Endothelial cell of umbilical vein (primary cell): ENCODE measurements around the gene SLC8A1. TPM values are rescaled to one million over a fixed set of nuclear protein-coding genes. Genes with fewer than 3 reads are reported as not detected.
A peak's percentile ranks its signal among the peaks of the same experiment; 100 is the strongest.

Experiments used
- BruUV-seq: library from RNA; stranded (reverse); fragments of 400-500 nt; replicated peaks from 2 replicates; lab custom pipeline; 2021; lab: Mats Ljungman, UMichigan
- CTCF ChIA-PET: fragments of 300-600, 350-600 bp; sonication (Branson Sonifier 250); formaldehyde crosslinking; loops from one replicate; lab custom pipeline; 2021; ENCODE audit warnings: antibody characterized with exemption, inconsistent platforms; lab: Charles Lee
- POLR2A ChIA-PET: fragments of 300-600, 350-600 bp; sonication (Branson Sonifier 250); formaldehyde crosslinking; loops from one replicate; lab custom pipeline; 2021; ENCODE audit warnings: antibody characterized with exemption, inconsistent platforms; lab: Charles Lee
- DNase-seq: peaks from one replicate; pipeline ENCODE4 v3.0.0-alpha.2; 2011; ENCODE audit warnings: low read depth, low spot score
- FAIRE-seq: peaks from 2 replicates; lab custom pipeline; 2011; peaks lifted over from hg19 to GRCh38; lab: Jason Lieb, UNC
- H2AFZ ChIP-seq: 2 replicates; pipeline ENCODE4 v1.6.0; 2012; ENCODE audit warnings: low read depth, low read length, control low read depth, inconsistent platforms
- H3K27ac ChIP-seq: 2 replicates; pipeline ENCODE4 v1.5.1; 2011; ENCODE audit warnings: low read depth, mild to moderate bottlenecking, control low read depth, low read length, moderate library complexity; ENCODE audit not compliant: insufficient read depth
- H3K27me3 ChIP-seq, 2 experiments: 2 replicates each; pipeline versions ENCODE4 v1.6.0 to v1.6.1; 2011; ENCODE audit warnings: low read length in 2 of 2, mixed read lengths in 1 of 2; ENCODE audit not compliant: control insufficient read depth in 2 of 2, insufficient read depth in 2 of 2
- H3K36me3 ChIP-seq, 2 experiments: 2 replicates in 1 of 2; 3 replicates in 1 of 2; pipeline ENCODE4 v1.5.1; 2011; ENCODE audit warnings: low read length in 2 of 2, mild to moderate bottlenecking in 1 of 2, moderate library complexity in 1 of 2; ENCODE audit not compliant: control insufficient read depth in 2 of 2, insufficient read depth in 2 of 2; ENCODE audit errors: extremely low read depth in 1 of 2
- H3K4me1 ChIP-seq: 3 replicates; pipeline ENCODE4 v1.5.1; 2011; ENCODE audit warnings: mild to moderate bottlenecking, low read length; ENCODE audit not compliant: control insufficient read depth, insufficient read depth; ENCODE audit errors: extremely low read depth
- H3K4me2 ChIP-seq: 2 replicates; pipeline ENCODE4 v1.6.1; 2011; ENCODE audit warnings: low read length, control low read depth, mixed read lengths; ENCODE audit not compliant: insufficient read depth
- H3K4me3 ChIP-seq, 3 experiments: fragments of 200-600 bp in 1 of 3; sonication (generic), shearing (Covaris generic) in 1 of 3; replicated peaks in 1 of 3; 2 replicates each; pipeline ENCODE4 v1.5.1; 2011 to 2016; ENCODE audit warnings: control low read depth in 3 of 3, low read length in 3 of 3, mild to moderate bottlenecking in 2 of 3, inconsistent platforms in 1 of 3, low read depth in 1 of 3, moderate library complexity in 1 of 3; ENCODE audit not compliant: insufficient read depth in 1 of 3
- H3K79me2 ChIP-seq: 2 replicates; pipeline ENCODE4 v1.6.0; 2012; ENCODE audit warnings: low read length, inconsistent platforms; ENCODE audit not compliant: control insufficient read depth, insufficient read depth
- H3K9ac ChIP-seq: replicated peaks from 2 replicates; pipeline ENCODE3; 2011; ENCODE audit warnings: low read length, control low read depth; ENCODE audit not compliant: insufficient read depth; ENCODE audit errors: extremely low read depth
- H3K9me1 ChIP-seq: replicated peaks from 3 replicates; pipeline ENCODE4 v1.6.0; 2011; ENCODE audit warnings: mild to moderate bottlenecking, low read length; ENCODE audit not compliant: control insufficient read depth, insufficient read depth; ENCODE audit errors: extremely low read depth
- H3K9me3 ChIP-seq: replicated peaks from 2 replicates; pipeline ENCODE4 v1.5.1; 2012; ENCODE audit warnings: low read length, inconsistent platforms; ENCODE audit not compliant: control insufficient read depth, insufficient read depth
- H4K20me1 ChIP-seq: replicated peaks from 2 replicates; pipeline ENCODE3; 2011; ENCODE audit warnings: mild to moderate bottlenecking, low read length; ENCODE audit not compliant: control insufficient read depth, insufficient read depth; ENCODE audit errors: extremely low read depth
- EZH2 ChIP-seq: IDR thresholded peaks from 2 replicates; pipeline ENCODE4 v1.6.1; 2012; ENCODE audit warnings: borderline replicate concordance, low read depth, mild to moderate bottlenecking, moderate library complexity, low read length, inconsistent platforms; ENCODE audit not compliant: severe bottlenecking
- FOS ChIP-seq: IDR thresholded peaks from 2 replicates; pipeline ENCODE4 v1.6.1; 2011; ENCODE audit warnings: mild to moderate bottlenecking, low read length, moderate library complexity, borderline replicate concordance; ENCODE audit not compliant: insufficient read depth
- GATA2 ChIP-seq: IDR thresholded peaks from 2 replicates; pipeline ENCODE4 v1.7.0; 2011; ENCODE audit warnings: low read depth, mild to moderate bottlenecking, moderate library complexity, mixed read lengths, low read length; ENCODE audit not compliant: insufficient read length, insufficient read depth
- JUN ChIP-seq: IDR thresholded peaks from 2 replicates; pipeline ENCODE4 v1.6.1; 2011; ENCODE audit warnings: borderline replicate concordance, low read depth; ENCODE audit not compliant: insufficient read length, insufficient read depth
- MYC ChIP-seq: IDR thresholded peaks from one replicate; pipeline ENCODE4 v1.6.1; 2011; ENCODE audit warnings: mild to moderate bottlenecking, low read depth, low read length
- POLR2A ChIP-seq: IDR thresholded peaks from 2 replicates; pipeline ENCODE4 v1.6.1; 2012; ENCODE audit warnings: low read depth, mild to moderate bottlenecking, control low read depth, low read length
- dilution Hi-C: fragments of 300-500 bp; cut with MboI; formaldehyde crosslinking; loops from one replicate; pipeline ENCODE4 v1.15.0; 2019; ENCODE audit warnings: low sequenced_read_pairs; ENCODE audit not compliant: extremely low pct_ligation_motif_present
- intact Hi-C: fragments of 100-400 bp; cut with micrococcal nuclease; formaldehyde crosslinking; loops from one replicate; pipeline ENCODE4 v1.10.0; 2022
- polyA plus RNA-seq, 4 experiments: library from polyadenylated mRNA; depleted of rRNA in 3 of 4; stranded (reverse) in 3 of 4; unstranded in 1 of 4; fragments of >200 nt; gene quantifications; 2 replicates each; pipeline versions ENCODE4 v1.2.1 to v1.2.3, GENCODE V29; 2011 to 2012; ENCODE audit warnings: missing spikeins in 1 of 4
- total RNA-seq: library from RNA; stranded (reverse); gene quantifications from 2 replicates; pipeline ENCODE4 v1.2.3, GENCODE V29; 2021

The SLC8A1 gene
- total and polyA plus RNA-seq, 2 donors (not counting 3 experiments of a cell fraction or from before 2014, with no cell fraction given), result 0.19 to 1.8 TPM

DNA sequence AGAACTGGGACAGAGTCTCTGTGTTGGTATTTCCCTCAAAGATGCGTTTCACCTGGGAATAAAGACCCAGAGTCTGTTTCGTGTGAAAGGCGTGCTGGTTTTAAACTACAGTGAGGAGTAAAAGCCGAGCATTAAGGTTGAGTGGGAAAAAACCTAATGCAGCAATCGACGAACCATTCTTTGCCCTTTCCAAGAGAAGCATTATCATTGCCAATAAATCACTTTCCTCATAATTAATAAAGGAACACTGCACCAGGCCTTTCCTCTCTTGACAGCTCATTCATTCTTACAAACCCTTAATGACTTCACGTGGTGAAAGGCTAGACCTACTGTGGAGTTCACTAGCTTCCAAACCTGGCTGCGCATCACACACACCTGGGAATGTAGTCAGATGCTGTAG lies 896 bp upstream of the SLC8A1 start:
- no peak for FAIRE-seq
- Histone ChIP-seq H4K20me1 (no peaks in the 10 kb centered on the region), H3K79me2 (no peaks in the 10 kb centered on the region), H3K9ac (no peak overlapping the region), H3K27me3 (no peaks in the 10 kb centered on the region), H3K27ac (no peak overlapping the region), H3K36me3 (no peaks in the 10 kb centered on the region), H3K4me3 (no peak overlapping the region), H3K9me1 (no peaks in the 10 kb centered on the region), H3K4me2 (peak overlapping the region; percentile 69), H3K4me1 (peaks cover 10% of the 10 kb centered on the region), H3K9me3 (no peaks in the 10 kb centered on the region), H2AFZ (no peak overlapping the region)
- BruUV-seq, result no TSS peak
- POLR2A ChIA-PET, result no interaction called here
- DNase-seq, result no peak
- dilution Hi-C loops (no loop called here), intact Hi-C loops (loop anchor here (10.0 kb wide), 1 partner anchor 952 kb away; no protein-coding TSS in a partner anchor)
- CTCF ChIA-PET, result interaction anchor here (0.8 to 6.1 kb wide), 2 partner anchors 16 to 59 kb away, joined by 3 to 59 read pairs; no protein-coding TSS in a partner anchor
- TF ChIP-seq JUN (no peak), GATA2 (no peak), POLR2A (no peak), FOS (no peak)

DNA sequence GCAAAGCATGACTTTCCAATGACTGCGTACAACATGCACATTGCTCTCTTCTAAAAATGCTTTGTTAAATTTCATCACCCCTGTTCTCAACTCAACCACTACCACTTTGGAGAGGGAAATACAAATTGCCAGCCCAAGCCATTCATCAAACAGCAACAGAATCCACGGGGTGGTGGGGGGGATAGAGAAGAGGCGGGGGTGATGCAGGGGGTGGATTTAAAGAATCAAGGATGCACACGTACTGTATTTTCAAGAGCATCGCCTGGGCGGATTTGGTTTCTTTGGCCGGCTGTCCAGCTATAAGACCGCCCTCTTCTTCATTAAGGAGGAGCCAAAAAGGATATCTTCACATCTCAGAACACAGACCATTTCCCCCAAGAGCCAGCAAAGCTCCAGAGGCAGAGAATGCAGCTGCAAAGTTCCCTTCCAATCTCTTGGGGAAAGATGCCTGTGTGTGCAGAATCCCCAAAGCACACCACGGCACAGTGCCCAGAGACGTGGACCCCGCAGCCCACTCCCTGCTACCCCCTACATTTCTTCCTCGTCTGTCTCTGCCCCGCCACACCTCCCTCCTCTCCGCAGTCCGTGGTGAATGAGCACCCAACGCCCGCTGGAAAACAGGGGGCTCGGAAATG lies 977 bp downstream of the SLC8A1 start:
- Histone ChIP-seq H3K27me3 (no peaks in the 10 kb centered on the region), H3K79me2 (no peaks in the 10 kb centered on the region), H3K9ac (peak overlapping the region; percentile 5), H3K4me3 (peak overlapping the region; percentile 27 to 48 (median 46)), H4K20me1 (no peaks in the 10 kb centered on the region), H3K36me3 (no peaks in the 10 kb centered on the region), H3K9me1 (no peaks in the 10 kb centered on the region), H3K9me3 (no peaks in the 10 kb centered on the region), H3K4me2 (peak overlapping the region; percentile 84), H3K4me1 (peaks cover 10% of the 10 kb centered on the region), H3K27ac (no peak overlapping the region), H2AFZ (peak overlapping the region; percentile 96)
- intact Hi-C loops, result loop anchor here (1.0 to 10.0 kb wide), 4 partner anchors 16 to 954 kb away; no protein-coding TSS in a partner anchor
- dilution Hi-C loops, result no loop called here
- TF ChIP-seq MYC (no peak), EZH2 (peak; percentile 5), GATA2 (peak; percentile 85)
- CTCF ChIA-PET, result interaction anchor here (0.6 to 6.1 kb wide), 20 partner anchors 8 to 1248 kb away, joined by 3 to 59 read pairs (median 4); no protein-coding TSS in a partner anchor
- POLR2A ChIA-PET, result interaction anchor here (0.7 to 1.0 kb wide), 2 partner anchors 166 to 537 kb away, joined by 3 to 6 read pairs; no protein-coding TSS in a partner anchor
- no TSS peak for BruUV-seq
- DNase-seq (peak; percentile 42), FAIRE-seq (peak; percentile 70)
